ENCODE results near the gene UBTD2. TPM values are rescaled to one million over a fixed set of nuclear protein-coding genes. Genes with fewer than 3 reads are reported as not detected.

UBTD2 gene
- total and polyA plus RNA-seq, 12 donors = 7.5 to 11.3 (median 8.9) TPM

DNA sequence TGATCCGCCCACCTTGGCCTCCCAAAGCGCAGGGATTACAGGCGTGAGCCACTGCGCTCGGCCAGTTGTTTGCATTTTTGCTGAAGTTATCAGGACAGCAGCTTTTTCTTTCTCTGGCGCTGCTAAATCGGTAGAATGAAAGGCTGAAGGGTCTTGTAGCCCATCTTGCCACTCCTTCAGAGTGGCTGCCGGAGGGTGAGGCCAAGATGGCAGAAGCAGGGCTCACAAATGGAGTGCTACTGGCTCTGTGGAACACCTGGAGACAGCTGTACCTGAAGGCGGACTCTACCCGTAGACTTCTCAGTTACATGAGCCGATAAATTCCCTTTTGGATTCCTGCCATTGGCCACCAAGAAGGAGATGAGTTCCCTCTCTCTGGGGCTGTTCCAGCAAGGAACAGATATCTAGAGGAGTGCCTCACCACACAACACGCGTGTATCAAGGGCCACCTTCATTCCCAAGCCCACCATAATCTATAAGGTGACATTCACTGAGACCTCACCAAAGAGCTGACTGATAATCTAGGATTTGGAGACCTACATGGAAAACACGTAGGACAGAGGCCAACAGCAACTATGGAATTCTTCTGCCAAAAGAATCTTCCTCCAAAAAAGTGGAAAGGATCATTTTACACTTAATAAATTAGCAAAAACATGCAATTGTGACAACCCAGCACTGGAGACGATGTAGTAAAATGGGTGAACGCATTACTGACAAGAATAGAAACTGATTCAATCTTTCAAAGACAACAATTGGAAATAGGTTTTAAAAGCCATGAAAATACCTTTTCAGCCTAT lies 117.3 kb downstream of the UBTD2 start:
- 92 to 93% methylated on average over 16 of the region's 16 CpGs for WGBS, 2 donors
- DNase-seq = no peak

DNA sequence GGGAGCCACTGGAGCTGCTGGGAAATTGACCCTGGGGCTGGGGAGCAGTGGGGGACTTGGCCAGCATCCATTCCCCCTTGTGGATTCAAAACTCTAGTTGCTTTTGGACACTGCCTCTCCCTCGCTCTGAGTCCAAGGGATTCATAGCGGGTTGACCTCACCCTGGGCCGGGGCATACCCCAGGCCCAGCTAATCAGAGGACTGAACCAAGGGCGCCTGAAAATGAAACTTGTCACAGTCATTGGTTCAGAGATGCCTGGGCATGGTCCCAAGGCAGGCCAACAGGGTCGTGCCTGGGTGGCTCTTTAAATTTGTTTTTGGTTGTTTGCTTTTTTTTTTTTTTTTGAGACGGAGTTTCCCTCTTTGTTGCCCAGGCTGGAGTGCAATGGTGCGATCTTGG lies 118.1 kb downstream of the UBTD2 start:
- H3K27ac ChIP-seq = peak overlapping the region in 3 of 10 donors; percentile 5 to 49 (median 11)
- intact Hi-C loops (cut with DNase I) = no loop called here
- H3K4me3 ChIP-seq = no peak overlapping the region
- ATAC-seq (no peak), DNase-seq (no peak)
- no peaks in the 10 kb centered on the region for H3K9me3 ChIP-seq
- TF ChIP-seq, protein P1, sequence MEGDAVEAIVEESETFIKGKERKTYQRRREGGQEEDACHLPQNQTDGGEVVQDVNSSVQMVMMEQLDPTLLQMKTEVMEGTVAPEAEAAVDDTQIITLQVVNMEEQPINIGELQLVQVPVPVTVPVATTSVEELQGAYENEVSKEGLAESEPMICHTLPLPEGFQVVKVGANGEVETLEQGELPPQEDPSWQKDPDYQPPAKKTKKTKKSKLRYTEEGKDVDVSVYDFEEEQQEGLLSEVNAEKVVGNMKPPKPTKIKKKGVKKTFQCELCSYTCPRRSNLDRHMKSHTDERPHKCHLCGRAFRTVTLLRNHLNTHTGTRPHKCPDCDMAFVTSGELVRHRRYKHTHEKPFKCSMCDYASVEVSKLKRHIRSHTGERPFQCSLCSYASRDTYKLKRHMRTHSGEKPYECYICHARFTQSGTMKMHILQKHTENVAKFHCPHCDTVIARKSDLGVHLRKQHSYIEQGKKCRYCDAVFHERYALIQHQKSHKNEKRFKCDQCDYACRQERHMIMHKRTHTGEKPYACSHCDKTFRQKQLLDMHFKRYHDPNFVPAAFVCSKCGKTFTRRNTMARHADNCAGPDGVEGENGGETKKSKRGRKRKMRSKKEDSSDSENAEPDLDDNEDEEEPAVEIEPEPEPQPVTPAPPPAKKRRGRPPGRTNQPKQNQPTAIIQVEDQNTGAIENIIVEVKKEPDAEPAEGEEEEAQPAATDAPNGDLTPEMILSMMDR (IDR thresholded peaks at IDR 0.05) = no peak
- peaks cover 0 to 26% (median 0%) of the 10 kb centered on the region in 9 donors for H3K36me3 ChIP-seq
- WGBS, 2 donors = 87 to 89% methylated on average over 7 of the region's 7 CpGs
- peaks cover 28 to 76% (median 65%) of the 10 kb centered on the region in 9 donors for H3K4me1 ChIP-seq
- H3K27me3 ChIP-seq = no peaks in the 10 kb centered on the region

More for the DNA sequence above, 117.3 kb downstream of the UBTD2 start:
- TF ChIP-seq, protein P1 (IDR thresholded peaks at IDR 0.05) = no peak
- Histone ChIP-seq H3K27ac (no peak overlapping the region), H3K4me3 (no peak overlapping the region), H3K4me1 (peaks cover 28 to 77% (median 71%) of the 10 kb centered on the region in 9 donors), H3K36me3 (peaks cover 0 to 33% (median 0%) of the 10 kb centered on the region in 9 donors), H3K9me3 (no peaks in the 10 kb centered on the region), H3K27me3 (no peaks in the 10 kb centered on the region)
- intact Hi-C loops (cut with DNase I) = no loop called here
- ATAC-seq = no peak

DNA sequence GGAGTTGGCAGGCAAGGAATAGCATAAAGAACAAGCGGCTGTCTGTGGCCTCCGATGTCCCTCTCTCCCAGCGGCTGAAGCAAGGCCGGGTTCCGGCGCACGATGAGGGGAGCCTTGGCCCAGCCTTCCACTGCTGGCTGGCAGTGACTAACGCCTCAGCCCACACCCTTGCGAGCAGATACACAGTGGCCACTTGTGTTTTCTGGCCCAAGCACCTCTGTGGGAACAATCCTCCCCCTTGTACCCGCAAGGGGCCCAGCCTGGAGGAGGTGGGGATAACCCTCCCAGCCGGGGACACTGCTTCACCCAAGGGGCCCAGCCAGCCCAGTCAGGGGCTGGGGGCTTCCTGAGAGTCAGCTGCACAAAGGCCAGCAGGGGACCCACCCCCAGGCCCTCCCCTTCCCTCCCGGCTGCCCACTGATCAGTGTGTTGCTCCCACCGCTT lies 118.8 kb downstream of the UBTD2 start:
- 58% methylated on average over 13 of the region's 13 CpGs for WGBS, 2 donors
- peak overlapping the region in 7 of 10 donors; percentile 5 to 52 (median 11) for H3K27ac ChIP-seq
- H3K4me3 ChIP-seq = no peak overlapping the region
- TF ChIP-seq, protein P1 (IDR thresholded peaks at IDR 0.05) = no peak
- H3K36me3 ChIP-seq = peaks cover 0 to 24% (median 0%) of the 10 kb centered on the region in 9 donors
- DNase-seq (peak in 1 of 2 donors; percentile 66), ATAC-seq (peak; percentile 26 to 77 (median 62))
- H3K27me3 ChIP-seq = no peaks in the 10 kb centered on the region
- H3K9me3 ChIP-seq = no peaks in the 10 kb centered on the region
- intact Hi-C loops (cut with DNase I) = no loop called here
- H3K4me1 ChIP-seq = peaks cover 28 to 74% (median 58%) of the 10 kb centered on the region in 9 donors

DNA sequence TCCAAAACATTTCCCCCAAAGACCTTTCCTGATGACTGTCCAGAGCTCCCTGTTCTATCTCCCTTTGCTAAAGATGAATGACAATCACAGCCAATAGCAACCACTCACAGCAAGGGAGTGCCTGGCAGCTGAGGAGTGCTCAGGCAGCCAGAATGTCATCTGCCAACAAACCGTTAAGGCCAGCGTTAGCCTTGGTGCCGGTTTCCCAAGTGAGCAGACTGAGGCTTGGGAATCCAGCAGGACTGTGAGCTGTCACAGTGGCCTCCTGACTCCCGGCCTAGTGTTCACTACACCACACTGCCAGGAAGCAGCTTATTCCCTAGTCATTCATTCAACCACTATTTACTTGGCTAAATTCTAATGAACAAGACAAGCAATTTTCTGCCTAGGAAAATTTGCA lies 120.2 kb downstream of the UBTD2 start:
- ATAC-seq = peak; percentile 39 to 75 (median 57)
- peak in 1 of 2 donors; percentile 54 for DNase-seq
- Histone ChIP-seq H3K36me3 (peaks cover 0 to 22% (median 0%) of the 10 kb centered on the region in 9 donors), H3K9me3 (no peaks in the 10 kb centered on the region), H3K4me1 (peaks cover 21 to 60% (median 44%) of the 10 kb centered on the region in 9 donors), H3K4me3 (no peak overlapping the region), H3K27ac (peak overlapping the region in 8 of 10 donors; percentile 19 to 70 (median 47)), H3K27me3 (no peaks in the 10 kb centered on the region)
- TF ChIP-seq, protein P1 (IDR thresholded peaks at IDR 0.05) = no peak
- intact Hi-C loops (cut with DNase I) = no loop called here
- 11 to 15% methylated on average over 4 of the region's 4 CpGs for WGBS, 2 donors
